ENCODE results near the gene SPACA4.

SPACA4 gene

DNA sequence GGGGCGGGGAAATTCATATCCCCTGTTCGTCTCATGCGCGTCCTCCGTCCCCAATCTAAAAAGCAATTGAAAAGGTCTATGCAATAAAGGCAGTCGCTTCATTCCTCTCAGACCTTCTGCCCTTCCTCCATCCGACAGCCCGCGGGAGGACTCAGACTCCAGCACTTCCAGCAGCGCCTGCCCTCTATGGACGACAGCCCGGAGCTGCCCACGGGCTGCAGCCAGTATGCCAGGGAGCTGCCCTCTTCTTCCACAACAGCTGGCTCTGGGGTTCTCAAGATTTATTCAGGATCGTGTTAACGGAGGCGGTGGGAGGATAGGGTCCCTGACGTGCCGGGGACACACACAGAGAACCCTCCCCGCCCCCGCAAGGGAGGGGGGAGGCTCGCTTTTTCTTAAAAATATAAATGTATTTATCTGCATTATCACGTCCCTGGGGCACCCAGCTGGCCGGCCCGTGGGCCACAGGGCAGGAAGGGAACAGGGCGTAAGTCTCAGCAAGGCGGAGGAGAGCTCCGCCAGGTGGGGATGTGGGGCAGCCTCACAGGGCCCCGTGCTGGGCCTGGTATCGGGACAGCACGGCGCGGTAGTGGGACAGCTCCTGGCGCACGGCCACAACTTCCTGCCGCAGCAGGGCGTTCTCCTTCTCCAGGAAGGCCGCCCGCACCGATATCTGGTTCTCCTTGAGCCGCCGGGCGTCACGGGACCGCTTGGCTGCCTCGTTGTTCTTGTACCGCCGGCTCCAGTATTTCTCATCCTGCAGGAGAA is 23.9 kb downstream of the SPACA4 start:
- TF ChIP-seq TCF12 (IDR thresholded peaks at IDR 0.05; ENCODE audit: low read depth), result 0 out of 2 replicates have a peak, but pooled peaks have one; percentile 27
- TF ChIP-seq FOXM1 (IDR thresholded peaks at IDR 0.05; ENCODE audit: borderline replicate concordance, low read depth), result no peak
- no peak for TF ChIP-seq RAD21 (IDR thresholded peaks at IDR 0.05; ENCODE audit: low read depth)

DNA sequence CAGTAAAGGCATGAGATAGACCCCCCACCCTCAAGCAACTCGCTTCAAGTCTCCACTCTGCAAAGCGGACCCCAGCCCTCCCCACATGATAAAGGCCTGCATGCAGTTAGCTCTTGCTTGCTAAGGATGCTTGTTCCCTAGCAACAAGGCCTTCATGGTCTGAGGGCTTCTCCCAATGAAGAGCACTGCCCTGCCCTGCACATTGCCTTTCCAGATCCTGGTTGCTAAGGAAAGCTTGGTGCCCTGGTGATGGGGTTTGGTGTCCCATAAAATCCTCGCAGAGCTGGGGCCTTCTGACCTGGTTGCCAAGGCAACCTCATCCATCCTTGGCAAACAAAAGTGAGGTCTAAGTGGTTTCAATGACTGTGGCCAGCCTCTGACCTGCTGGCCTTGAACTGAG is 24.7 kb downstream of the SPACA4 start:
- TF ChIP-seq, protein P1, sequence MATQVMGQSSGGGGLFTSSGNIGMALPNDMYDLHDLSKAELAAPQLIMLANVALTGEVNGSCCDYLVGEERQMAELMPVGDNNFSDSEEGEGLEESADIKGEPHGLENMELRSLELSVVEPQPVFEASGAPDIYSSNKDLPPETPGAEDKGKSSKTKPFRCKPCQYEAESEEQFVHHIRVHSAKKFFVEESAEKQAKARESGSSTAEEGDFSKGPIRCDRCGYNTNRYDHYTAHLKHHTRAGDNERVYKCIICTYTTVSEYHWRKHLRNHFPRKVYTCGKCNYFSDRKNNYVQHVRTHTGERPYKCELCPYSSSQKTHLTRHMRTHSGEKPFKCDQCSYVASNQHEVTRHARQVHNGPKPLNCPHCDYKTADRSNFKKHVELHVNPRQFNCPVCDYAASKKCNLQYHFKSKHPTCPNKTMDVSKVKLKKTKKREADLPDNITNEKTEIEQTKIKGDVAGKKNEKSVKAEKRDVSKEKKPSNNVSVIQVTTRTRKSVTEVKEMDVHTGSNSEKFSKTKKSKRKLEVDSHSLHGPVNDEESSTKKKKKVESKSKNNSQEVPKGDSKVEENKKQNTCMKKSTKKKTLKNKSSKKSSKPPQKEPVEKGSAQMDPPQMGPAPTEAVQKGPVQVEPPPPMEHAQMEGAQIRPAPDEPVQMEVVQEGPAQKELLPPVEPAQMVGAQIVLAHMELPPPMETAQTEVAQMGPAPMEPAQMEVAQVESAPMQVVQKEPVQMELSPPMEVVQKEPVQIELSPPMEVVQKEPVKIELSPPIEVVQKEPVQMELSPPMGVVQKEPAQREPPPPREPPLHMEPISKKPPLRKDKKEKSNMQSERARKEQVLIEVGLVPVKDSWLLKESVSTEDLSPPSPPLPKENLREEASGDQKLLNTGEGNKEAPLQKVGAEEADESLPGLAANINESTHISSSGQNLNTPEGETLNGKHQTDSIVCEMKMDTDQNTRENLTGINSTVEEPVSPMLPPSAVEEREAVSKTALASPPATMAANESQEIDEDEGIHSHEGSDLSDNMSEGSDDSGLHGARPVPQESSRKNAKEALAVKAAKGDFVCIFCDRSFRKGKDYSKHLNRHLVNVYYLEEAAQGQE (IDR thresholded peaks at IDR 0.05; ENCODE audit: low read depth), result no peak
- TF ChIP-seq CREB1 (IDR thresholded peaks at IDR 0.05; ENCODE audit: low read depth) (no peak), NFIC (IDR thresholded peaks at IDR 0.05) (no peak), EGR1 (IDR thresholded peaks at IDR 0.05) (no peak), ZBTB7A (IDR thresholded peaks at IDR 0.05; ENCODE audit: low read depth) (no peak), EP300 (IDR thresholded peaks at IDR 0.05; ENCODE audit: borderline replicate concordance) (no peak), CEBPB (IDR thresholded peaks at IDR 0.05) (no peak), FOXM1 (IDR thresholded peaks at IDR 0.05; ENCODE audit: borderline replicate concordance, low read depth) (no peak), TEAD4 (IDR thresholded peaks at IDR 0.05) (no peak), TAF1 (IDR thresholded peaks at IDR 0.05; ENCODE audit: low read depth) (no peak), YY1 (IDR thresholded peaks at IDR 0.05; ENCODE audit: low read depth) (no peak), TCF12 (IDR thresholded peaks at IDR 0.05; ENCODE audit: low read depth) (no peak)
- TF ChIP-seq, protein P2, sequence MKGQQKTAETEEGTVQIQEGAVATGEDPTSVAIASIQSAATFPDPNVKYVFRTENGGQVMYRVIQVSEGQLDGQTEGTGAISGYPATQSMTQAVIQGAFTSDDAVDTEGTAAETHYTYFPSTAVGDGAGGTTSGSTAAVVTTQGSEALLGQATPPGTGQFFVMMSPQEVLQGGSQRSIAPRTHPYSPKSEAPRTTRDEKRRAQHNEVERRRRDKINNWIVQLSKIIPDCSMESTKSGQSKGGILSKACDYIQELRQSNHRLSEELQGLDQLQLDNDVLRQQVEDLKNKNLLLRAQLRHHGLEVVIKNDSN (IDR thresholded peaks at IDR 0.05), result no peak
- TF ChIP-seq, protein P3, sequence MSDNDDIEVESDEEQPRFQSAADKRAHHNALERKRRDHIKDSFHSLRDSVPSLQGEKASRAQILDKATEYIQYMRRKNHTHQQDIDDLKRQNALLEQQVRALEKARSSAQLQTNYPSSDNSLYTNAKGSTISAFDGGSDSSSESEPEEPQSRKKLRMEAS (IDR thresholded peaks at IDR 0.05), result no peak

DNA sequence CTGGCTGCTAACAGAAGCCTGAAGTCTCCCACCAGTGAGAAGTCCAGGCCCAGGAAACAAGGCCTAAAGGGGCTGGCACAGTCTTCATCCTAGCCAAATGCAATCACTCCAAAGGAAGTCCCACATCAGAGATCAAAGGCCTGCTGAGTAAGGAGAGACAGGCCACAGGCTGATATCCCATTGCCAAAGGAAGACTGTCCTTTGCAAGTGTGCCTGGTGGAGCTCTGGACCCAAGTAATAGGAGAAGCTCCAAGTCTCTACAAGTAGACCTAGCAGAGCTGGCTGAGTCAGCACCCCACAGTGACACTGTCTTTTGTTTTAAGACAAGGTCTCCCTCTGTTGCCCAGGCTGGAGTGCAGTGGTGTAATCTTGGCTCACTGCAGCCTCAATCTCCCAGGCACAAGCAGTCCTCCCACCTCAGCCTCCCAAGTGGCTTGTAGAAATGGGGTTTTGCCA is 26.2 kb downstream of the SPACA4 start:
- TF ChIP-seq, protein P1 (IDR thresholded peaks at IDR 0.05; ENCODE audit: low read depth), result no peak
- TF ChIP-seq, protein P3 (IDR thresholded peaks at IDR 0.05), result no peak
- no peak for TF ChIP-seq ZBTB7A (IDR thresholded peaks at IDR 0.05; ENCODE audit: low read depth)
- no peak for TF ChIP-seq EGR1 (IDR thresholded peaks at IDR 0.05)
- no peak for TF ChIP-seq TEAD4 (IDR thresholded peaks at IDR 0.05)
- TF ChIP-seq EP300 (IDR thresholded peaks at IDR 0.05; ENCODE audit: borderline replicate concordance), result no peak
- no peak for TF ChIP-seq CREB1 (IDR thresholded peaks at IDR 0.05; ENCODE audit: low read depth)
- TF ChIP-seq CEBPB (IDR thresholded peaks at IDR 0.05), result no peak
- no peak for TF ChIP-seq RAD21 (IDR thresholded peaks at IDR 0.05; ENCODE audit: low read depth)
- no peak for TF ChIP-seq NFIC (IDR thresholded peaks at IDR 0.05)
- TF ChIP-seq TAF1 (IDR thresholded peaks at IDR 0.05; ENCODE audit: low read depth), result no peak

DNA sequence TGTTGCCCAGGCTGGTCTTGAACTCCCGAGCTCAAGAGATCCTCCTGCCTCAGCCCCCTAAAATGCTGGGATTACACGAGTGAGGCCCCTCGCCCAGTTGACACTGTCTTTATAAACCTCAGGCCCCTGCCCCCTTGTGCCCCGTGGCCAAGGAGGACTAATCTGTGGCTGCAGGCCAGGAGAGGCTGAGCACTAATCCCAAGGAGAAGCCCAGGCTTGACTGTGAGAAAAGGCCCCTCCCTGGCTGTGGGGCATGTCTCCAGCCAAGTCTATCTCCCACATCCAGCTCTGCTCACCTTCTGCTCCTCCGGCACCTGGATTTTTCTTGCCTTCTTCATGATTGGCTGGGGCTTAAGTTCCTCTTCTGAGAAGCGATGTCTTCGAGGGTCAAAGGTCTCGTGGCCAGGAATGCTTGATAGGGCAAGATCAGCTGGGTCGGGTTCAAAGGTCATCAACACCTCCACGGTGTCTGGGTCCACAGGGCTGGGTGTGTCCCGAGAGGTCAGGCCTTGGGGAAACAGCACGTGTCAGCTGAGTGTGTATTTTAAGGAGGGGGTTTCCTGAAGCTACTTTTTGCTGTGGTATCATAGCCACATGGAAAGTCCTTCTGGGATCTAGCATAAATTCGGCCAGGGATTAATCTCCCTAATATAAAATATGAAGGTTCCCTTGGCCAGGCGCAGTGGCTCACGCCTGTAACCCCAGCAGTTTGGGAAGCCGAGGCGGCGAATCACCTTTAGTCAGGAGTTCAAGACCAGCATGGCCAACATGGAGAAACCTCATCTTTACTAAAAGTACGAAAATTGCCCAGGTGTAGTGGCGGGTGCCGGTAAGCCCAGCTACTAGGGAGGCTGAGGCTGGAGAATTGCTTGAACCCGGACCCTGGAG is 26.9 kb downstream of the SPACA4 start:
- TF ChIP-seq TCF12 (IDR thresholded peaks at IDR 0.05; ENCODE audit: low read depth), result no peak

DNA sequence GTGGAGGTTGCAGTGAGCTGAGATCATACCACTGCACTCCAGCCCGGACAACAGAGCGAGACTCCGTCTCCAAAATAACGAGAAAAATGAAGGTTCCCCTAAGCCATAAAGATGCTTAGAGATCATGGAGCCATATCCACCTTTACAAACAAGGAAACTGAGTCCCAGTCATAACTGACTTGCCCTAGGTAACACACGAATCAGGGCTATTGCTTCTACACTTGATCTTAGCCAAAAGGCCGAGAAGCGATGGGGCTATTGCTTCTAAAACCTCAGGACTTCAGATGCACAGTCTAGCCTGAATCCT is 27.4 kb downstream of the SPACA4 start:
- no peak for TF ChIP-seq RAD21 (IDR thresholded peaks at IDR 0.05; ENCODE audit: low read depth)

DNA sequence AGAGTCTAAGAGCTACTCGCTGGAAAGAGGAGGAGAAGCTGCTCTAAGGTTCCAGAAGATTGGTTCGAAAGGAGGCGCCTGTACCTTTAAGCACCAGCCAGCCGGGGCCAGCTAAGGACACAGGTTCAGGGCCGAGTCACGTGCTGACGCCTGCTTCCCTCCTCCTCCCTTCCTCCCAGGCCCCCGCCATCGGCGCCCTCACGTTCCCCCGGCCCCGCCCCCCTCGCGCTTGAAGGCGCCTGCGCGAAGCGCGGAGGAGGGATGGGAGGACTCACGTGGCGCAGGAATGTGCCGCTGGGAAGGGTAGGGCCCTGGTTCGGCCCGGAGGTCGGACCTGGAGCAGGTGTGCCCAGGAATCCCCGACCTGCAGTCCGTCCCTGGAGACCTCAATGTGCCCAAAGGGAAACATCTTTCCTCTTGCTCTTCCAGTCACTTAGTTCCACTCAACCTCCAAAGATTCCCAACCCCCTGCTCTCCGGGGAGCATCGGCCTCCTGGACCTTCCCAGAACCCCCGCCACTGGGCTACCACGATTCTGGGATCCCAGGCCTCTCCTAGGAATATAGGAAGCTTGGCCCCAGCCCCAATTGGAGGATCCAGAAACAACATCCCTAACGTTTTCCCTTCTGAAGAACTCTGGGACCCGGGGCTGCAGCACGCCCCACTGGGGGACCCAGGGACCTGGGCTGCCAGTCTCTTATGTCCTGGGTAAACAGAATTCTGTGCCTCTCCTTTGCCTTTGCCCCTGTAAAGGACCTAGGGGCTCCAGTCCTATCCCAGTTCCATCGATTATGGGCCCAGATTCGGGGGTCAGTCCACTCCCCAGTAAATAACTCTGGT is 28.1 kb downstream of the SPACA4 start:
- peak; percentile 68 for TF ChIP-seq TCF12 (IDR thresholded peaks at IDR 0.05; ENCODE audit: low read depth)
- TF ChIP-seq CEBPB (IDR thresholded peaks at IDR 0.05), result no peak
- TF ChIP-seq TAF1 (IDR thresholded peaks at IDR 0.05; ENCODE audit: low read depth), result 0 out of 2 replicates have a peak, but pooled peaks have one; percentile 21
- TF ChIP-seq, protein P3 (IDR thresholded peaks at IDR 0.05), result peak; percentile 97
- TF ChIP-seq YY1 (IDR thresholded peaks at IDR 0.05; ENCODE audit: low read depth), result no peak; the same call in 1 of the 2 replicates
- TF ChIP-seq EP300 (IDR thresholded peaks at IDR 0.05; ENCODE audit: borderline replicate concordance), result peak; percentile 38; the same call in 1 of the 2 replicates
- TF ChIP-seq FOXM1 (IDR thresholded peaks at IDR 0.05; ENCODE audit: borderline replicate concordance, low read depth), result no peak
- no peak for TF ChIP-seq CREB1 (IDR thresholded peaks at IDR 0.05; ENCODE audit: low read depth)
- TF ChIP-seq NFIC (IDR thresholded peaks at IDR 0.05), result no peak
- TF ChIP-seq ZBTB7A (IDR thresholded peaks at IDR 0.05; ENCODE audit: low read depth), result no peak
- TF ChIP-seq, protein P1 (IDR thresholded peaks at IDR 0.05; ENCODE audit: low read depth), result no peak
- TF ChIP-seq, protein P2 (IDR thresholded peaks at IDR 0.05), result peak; percentile 97
- peak; percentile 90 for TF ChIP-seq TEAD4 (IDR thresholded peaks at IDR 0.05)
- peak; percentile 15; the same call in 1 of the 2 replicates for TF ChIP-seq EGR1 (IDR thresholded peaks at IDR 0.05)
- TF ChIP-seq RAD21 (IDR thresholded peaks at IDR 0.05; ENCODE audit: low read depth), result no peak
